LNCaP clone FGC (cell line): ENCODE measurements around the gene OR12D1.
"Not testable (repeated sequence)": the region's sequence is repeated elsewhere in the genome, so short reads cannot be mapped to it uniquely, and the experiment has no call there.

Experiments
- DNase-seq: peaks from one replicate; pipeline ENCODE4 v3.0.0-alpha.2; 2011; ENCODE audit warnings: low read depth
- H3K4me3 ChIP-seq: 2 replicates; pipeline ENCODE4 v1.5.1; 2011; ENCODE audit warnings: mild to moderate bottlenecking, low read depth, low read length, control low read depth
- CTCF ChIP-seq: IDR thresholded peaks from 2 replicates; pipeline ENCODE4 v1.5.1; 2012; ENCODE audit warnings: mild to moderate bottlenecking; ENCODE audit not compliant: control insufficient read depth, insufficient read depth; ENCODE audit errors: extremely low read depth

The OR12D1 gene

DNA sequence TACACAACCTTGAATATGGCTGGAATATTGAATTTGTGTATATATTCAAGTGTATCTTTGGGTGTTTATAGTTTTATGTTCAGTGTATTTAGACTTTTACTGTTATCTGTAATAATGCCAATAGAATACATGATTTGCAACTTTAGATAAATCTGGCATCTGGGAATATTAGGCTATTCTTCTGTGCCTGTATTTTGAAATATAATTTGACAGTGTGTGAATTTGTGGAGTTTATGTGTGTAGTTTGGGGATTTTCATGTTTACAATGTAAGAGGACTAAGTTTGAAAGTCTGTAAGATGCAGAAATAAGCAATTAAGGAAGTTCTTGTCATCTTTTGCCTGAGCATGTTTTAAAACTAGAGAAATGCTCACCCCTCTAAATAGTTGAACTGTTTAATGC lies 24.3 kb downstream of the OR12D1 start, which contains the start of gene OR10C1:
Gene OR10C1 (plus strand): TSS at position 301 of the 400 bp plus-strand sequence. CDS start 710 bp downstream, outside the sequence.
- DNase-seq: no peak
- H3K4me3 ChIP-seq: no peak within 1 kb of the TSS
- TF ChIP-seq CTCF: no peak

DNA sequence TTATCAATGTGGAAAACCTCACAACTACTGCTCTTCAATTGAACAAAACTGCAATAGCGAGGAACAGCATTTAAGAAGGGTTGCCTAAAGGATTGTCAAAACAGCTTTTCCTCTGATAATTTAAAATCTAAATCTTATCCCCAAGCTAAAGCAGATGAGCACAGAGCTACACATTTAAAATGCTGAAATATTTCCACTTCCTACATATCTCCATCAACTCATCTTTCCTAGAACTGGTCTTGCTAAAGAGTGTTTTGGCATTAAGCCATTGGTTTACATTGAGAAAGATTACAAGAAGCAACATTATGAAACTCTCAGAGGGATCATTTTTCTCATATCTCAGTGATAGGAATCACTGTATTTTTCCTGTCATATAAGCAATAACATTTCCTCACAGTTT lies 28.0 kb downstream of the OR12D1 start:
- DNase-seq: no peak
- no peak overlapping the region for H3K4me3 ChIP-seq
- TF ChIP-seq CTCF: no peak

DNA sequence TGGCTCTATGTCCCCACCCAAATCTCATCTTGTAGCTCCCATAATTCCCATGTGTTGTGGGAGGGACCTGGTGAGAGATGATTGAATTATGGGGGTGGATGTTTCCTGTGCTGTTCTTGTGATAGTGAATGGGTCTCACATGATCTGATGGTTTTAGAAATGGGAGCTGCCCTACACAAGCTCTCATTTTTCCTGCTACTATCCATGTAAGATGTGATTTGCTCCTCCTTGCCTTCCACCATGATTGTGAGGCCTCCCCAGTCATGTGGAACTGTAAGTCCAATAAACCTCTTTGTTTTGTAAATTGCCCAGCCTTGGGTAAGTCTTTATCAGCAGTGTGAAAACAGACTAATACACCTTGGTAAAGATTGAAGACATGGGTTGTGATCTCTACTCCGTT lies 29.3 kb downstream of the OR12D1 start:
- DNase-seq, H3K4me3 ChIP-seq: not testable (repeated sequence)

DNA sequence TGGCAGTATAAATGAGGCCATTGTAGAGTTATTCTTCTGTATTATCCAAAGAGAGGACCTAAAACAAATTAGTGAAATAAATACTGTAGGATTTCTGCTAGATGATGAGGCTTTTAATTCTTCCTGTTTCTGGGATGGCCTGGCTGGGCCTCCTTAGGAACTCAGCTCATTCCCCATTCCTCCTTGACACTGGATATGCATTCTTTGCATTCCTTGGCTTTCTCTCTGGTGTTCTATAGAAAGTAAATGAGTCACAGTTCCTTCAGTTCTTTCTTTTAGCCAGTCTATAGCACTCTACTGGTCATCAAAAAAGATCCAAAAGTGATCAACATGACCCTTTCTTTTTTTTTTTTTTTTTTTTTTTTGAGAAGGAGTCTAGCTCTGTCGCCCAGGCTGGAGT lies 32.9 kb downstream of the OR12D1 start:
- no peak for TF ChIP-seq CTCF

GRCh38 chr6:29451471-29452193 lies 36.9 kb downstream of the OR12D1 start:
- TF ChIP-seq CTCF: no peak
- H3K4me3 ChIP-seq: no peak overlapping the region
- DNase-seq: no peak

More for the DNA sequence above, 32.9 kb downstream of the OR12D1 start:
- no peak overlapping the region for H3K4me3 ChIP-seq
- DNase-seq: no peak

DNA sequence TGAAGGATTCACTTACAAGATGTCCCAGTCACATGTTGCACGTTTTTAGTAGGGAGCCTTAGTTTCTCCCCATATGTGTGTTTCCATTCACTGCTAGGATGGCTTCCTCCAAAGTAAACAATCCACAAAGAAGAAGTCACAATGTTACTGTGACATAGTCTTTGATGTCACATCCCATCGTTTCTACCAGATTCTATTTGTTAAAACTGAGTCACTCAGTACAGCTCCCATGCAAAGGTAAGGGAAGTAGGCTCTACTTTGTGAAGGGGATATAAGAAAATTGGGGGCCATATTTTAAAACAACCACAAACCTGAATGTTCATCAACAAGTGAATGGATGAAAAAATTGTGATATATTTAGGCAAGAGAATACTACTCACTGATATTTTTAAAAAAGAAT lies 42.2 kb downstream of the OR12D1 start, which contains the start of the genes OR11A1 and OR2H1:
Gene OR11A1 (minus strand): TSS at position 101 of the 400 bp plus-strand sequence. CDS start 29,430 bp downstream, outside the sequence.
Gene OR2H1 (plus strand): TSS at position 185 of the 400 bp plus-strand sequence. CDS start 4,615 bp downstream, outside the sequence.
- H3K4me3 ChIP-seq: no peak within 1 kb of the TSS
- no peak for DNase-seq
- TF ChIP-seq CTCF: no peak

GRCh38 chr6:29461021-29461814 lies 46.5 kb downstream of the OR12D1 start:
- TF ChIP-seq CTCF: no peak
- no peak for DNase-seq

More at GRCh38 chr6:29461021-29461814, 46.5 kb downstream of the OR12D1 start:
- H3K4me3 ChIP-seq: no peak overlapping the region
